ENCODE data around the gene SIMC1.
"Not testable (repeated sequence)": the region's sequence is repeated elsewhere in the genome, so short reads cannot be mapped to it uniquely, and the experiment has no call there.

GRCh38 chr5:176266448-176266847 is 28.2 kb downstream of the SIMC1 start:
- not testable (repeated sequence) for TF ChIP-seq CTCF, POLR2AphosphoS5, POLR2A (IDR thresholded peaks at IDR 0.05)

Measured in breast epithelium (tissue), 3 donors.